Thyroid gland (tissue), 4 donors: ENCODE measurements around the gene HESX1. TPM values are rescaled to one million over a fixed set of nuclear protein-coding genes. Genes with fewer than 3 reads are reported as not detected.

Experiments used
- DNase-seq, 2 donors: peaks; one replicate each; pipeline ENCODE4 v3.0.0-alpha.2; 2019
- H3K27ac ChIP-seq, 3 donors: fragments of 200-600 bp; sonication (generic); 1 replicate in 2 of 3; 2 replicates in 1 of 3; pipeline ENCODE4 v1.5.1; 2016 to 2019; ENCODE audit warnings: mild to moderate bottlenecking in 1 of 3, moderate library complexity in 1 of 3
- H3K27me3 ChIP-seq: fragments of 200-600 bp; sonication (generic); one replicate; pipeline ENCODE4 v1.5.1; 2019
- H3K36me3 ChIP-seq, 2 donors: fragments of 200-600 bp; sonication (generic); one replicate each; pipeline ENCODE4 v1.5.1; 2016 to 2019
- H3K4me1 ChIP-seq, 2 donors: fragments of 200-600 bp; sonication (generic); one replicate each; pipeline ENCODE4 v1.5.1; 2017 to 2019
- H3K4me3 ChIP-seq, 3 donors: fragments of 200-600 bp; sonication (generic); replicated peaks in 1 of 3; 1 replicate in 2 of 3; 2 replicates in 1 of 3; pipeline ENCODE4 v1.5.1; 2016; ENCODE audit warnings: mild to moderate bottlenecking in 1 of 3
- H3K9me3 ChIP-seq: fragments of 200-600 bp; sonication (generic); one replicate; pipeline ENCODE4 v1.5.1; 2017
- POLR2A ChIP-seq, 2 donors: fragments of 450-650 bp; IDR thresholded peaks; one replicate each; pipeline ENCODE4 v1.6.1; 2017; ENCODE audit warnings: antibody characterized with exemption in 2 of 2, mild to moderate bottlenecking in 2 of 2, moderate library complexity in 1 of 2
- WGBS, 2 donors: methylation state at CpG; one replicate each; pipeline ENCODE4 v1.1.5; 2017; 5-methylcytosine and 5-hydroxymethylcytosine counted together
- intact Hi-C: fragments of 100-400 bp; cut with DNase I; formaldehyde crosslinking; loops from one replicate; pipeline ENCODE4 v1.15.1; 2023
- total RNA-seq, 4 donors: library from RNA; depleted of rRNA; stranded (reverse); fragments of >200 nt; gene quantifications; one replicate each; pipeline ENCODE4 v1.2.3, GENCODE V29; 2016
- TF ChIP-seq, protein P1 (sequence below), 6 experiments: fragments of 200-600 bp in 3 of 6; fragments of 450-650 bp in 3 of 6; sonication (generic) in 3 of 6; IDR thresholded peaks; one replicate each; pipeline ENCODE4 v1.5.1; 2016 to 2019; ENCODE audit warnings: antibody characterized with exemption in 6 of 6, mild to moderate bottlenecking in 2 of 6, inconsistent platforms in 1 of 6, moderate library complexity in 1 of 6

The HESX1 gene
- total RNA-seq, 4 donors from 2014 or later = 0.56 to 1.6 TPM; not detected in 2

DNA sequence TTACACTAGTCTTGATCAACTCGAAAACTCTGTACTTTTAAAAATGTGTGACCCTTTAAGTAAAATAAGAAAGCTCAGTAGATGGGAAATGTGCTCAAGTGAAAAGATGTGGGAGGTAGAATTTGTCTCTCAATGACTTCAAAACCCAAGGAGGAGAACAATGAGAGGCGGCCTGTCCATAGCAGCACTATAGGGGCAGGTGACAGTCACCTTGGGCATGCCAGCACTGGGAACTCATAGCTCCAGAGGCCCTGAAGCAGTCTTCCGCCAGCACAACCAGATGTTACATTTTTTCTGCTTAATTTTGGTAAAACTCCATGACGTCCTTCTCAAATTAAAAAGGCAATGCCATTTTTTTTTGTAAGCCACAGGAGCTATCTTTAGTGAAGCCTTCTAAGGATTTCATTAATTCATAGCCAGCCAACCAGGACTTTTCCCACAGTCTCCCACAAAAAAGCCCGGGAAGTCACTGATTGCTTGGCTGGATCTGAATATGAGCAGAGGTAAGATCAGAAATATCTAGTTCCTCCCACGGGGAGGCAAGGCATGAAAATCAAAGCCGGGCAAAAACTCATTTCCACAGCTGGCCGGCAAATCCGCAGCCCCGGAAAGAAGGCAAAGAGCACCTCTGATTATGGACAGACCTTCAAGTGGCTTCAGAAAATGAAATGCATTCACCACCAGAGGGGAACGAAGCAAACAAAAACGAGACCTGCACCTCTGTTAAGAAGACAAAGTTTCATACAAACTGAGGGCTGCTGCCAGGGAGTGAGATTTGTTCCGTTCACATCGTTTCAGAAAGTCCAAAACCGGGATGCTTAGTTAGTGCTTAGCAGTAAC lies 45.1 kb downstream of the HESX1 start:
- Histone ChIP-seq H3K9me3 (no peaks in the 10 kb centered on the region), H3K4me1 (peaks cover 7 to 13% of the 10 kb centered on the region in 2 donors), H3K36me3 (no peaks in the 10 kb centered on the region), H3K4me3 (no peak overlapping the region), H3K27ac (no peak overlapping the region), H3K27me3 (no peaks in the 10 kb centered on the region)
- DNase-seq = no peak
- no peak for TF ChIP-seq POLR2A (IDR thresholded peaks at IDR 0.05)
- intact Hi-C loops = no loop called here
- WGBS, 2 donors = 55 to 62% methylated on average over 15 of the region's 15 CpGs

DNA sequence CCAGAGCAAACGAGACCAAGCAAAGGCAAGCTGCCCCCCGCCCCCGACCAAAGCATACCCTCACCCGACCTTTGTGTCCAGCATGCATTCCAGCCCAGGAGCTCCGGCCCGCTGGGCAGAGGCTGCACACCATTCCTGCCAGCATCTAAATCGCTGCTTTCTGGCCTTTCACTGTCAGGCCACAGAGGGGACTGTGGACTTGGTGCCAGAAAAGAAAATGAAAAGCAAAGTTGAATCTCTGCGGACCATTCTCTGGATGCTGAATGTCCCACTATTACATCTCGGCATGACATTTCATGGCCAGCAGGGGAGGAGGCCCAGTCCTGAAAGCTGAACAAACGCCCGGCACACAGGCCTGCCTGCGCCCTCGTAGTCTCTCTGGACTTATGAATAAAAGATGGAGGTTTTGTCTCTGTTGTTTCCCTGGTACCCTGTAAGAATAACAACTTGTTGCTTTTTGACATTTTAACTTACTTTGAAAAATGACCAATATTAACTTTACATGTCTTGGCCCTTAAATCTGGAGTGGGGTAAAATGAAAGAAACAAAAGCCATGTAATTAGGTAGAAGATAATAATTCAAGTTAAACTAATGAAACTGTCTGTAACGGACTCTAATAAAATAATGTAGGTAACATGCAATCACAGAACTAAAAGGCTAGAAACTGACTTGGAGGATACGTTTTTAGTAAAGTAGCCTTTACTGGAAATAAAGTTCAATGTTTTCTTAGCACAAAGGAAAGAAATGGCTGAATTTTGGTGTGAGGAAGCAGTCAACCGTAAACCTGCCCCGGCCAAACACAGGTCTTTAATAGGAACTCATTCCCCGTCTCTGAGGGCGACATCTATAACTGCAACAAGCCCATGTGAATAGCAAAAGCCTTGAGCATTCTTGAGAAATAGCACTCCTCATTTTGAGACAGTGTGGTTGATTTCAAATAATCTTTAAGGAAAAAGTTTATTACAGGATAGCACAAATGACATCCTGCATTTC lies 47.3 kb downstream of the HESX1 start:
- DNase-seq = peak in 1 of 2 donors; percentile 15
- Histone ChIP-seq H3K4me1 (peaks cover 7 to 13% of the 10 kb centered on the region in 2 donors), H3K27me3 (no peaks in the 10 kb centered on the region), H3K27ac (no peak overlapping the region), H3K9me3 (no peaks in the 10 kb centered on the region), H3K36me3 (no peaks in the 10 kb centered on the region), H3K4me3 (no peak overlapping the region)
- intact Hi-C loops = no loop called here
- no peak for TF ChIP-seq POLR2A (IDR thresholded peaks at IDR 0.05)
- TF ChIP-seq, protein P1, sequence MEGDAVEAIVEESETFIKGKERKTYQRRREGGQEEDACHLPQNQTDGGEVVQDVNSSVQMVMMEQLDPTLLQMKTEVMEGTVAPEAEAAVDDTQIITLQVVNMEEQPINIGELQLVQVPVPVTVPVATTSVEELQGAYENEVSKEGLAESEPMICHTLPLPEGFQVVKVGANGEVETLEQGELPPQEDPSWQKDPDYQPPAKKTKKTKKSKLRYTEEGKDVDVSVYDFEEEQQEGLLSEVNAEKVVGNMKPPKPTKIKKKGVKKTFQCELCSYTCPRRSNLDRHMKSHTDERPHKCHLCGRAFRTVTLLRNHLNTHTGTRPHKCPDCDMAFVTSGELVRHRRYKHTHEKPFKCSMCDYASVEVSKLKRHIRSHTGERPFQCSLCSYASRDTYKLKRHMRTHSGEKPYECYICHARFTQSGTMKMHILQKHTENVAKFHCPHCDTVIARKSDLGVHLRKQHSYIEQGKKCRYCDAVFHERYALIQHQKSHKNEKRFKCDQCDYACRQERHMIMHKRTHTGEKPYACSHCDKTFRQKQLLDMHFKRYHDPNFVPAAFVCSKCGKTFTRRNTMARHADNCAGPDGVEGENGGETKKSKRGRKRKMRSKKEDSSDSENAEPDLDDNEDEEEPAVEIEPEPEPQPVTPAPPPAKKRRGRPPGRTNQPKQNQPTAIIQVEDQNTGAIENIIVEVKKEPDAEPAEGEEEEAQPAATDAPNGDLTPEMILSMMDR (IDR thresholded peaks at IDR 0.05) = peak in 1 of 6 experiments; percentile 3
- 50 to 57% methylated on average over 17 to 19 of the region's 19 CpGs for WGBS, 2 donors

DNA sequence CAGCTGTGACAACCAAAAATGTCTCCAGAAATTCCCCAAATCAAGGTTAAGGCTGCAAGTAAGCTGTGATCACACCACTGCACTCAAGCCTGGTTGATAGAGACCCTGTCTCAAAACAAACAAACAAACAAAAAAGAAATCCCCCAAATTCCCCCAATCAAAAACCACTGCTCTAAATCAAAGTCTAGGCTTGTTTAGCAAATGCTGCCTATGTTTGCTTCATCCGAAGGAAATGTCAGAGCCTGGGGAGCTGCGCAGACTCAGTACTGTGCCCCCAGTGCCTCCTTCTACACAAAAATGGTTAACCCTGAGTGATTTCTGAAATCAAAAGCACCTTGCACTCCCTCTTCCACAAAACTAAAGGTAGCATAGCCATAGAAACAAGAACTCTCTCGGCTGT lies 48.0 kb downstream of the HESX1 start:
- peaks cover 7 to 13% of the 10 kb centered on the region in 2 donors for H3K4me1 ChIP-seq
- WGBS, 2 donors = 51 to 58% methylated on average over 3 of the region's 3 CpGs
- H3K27me3 ChIP-seq = no peaks in the 10 kb centered on the region
- H3K27ac ChIP-seq = no peak overlapping the region
- H3K4me3 ChIP-seq = no peak overlapping the region
- no peaks in the 10 kb centered on the region for H3K36me3 ChIP-seq
- DNase-seq = no peak
- intact Hi-C loops = no loop called here
- no peaks in the 10 kb centered on the region for H3K9me3 ChIP-seq
- TF ChIP-seq, protein P1 (IDR thresholded peaks at IDR 0.05) = no peak
- no peak for TF ChIP-seq POLR2A (IDR thresholded peaks at IDR 0.05)

DNA sequence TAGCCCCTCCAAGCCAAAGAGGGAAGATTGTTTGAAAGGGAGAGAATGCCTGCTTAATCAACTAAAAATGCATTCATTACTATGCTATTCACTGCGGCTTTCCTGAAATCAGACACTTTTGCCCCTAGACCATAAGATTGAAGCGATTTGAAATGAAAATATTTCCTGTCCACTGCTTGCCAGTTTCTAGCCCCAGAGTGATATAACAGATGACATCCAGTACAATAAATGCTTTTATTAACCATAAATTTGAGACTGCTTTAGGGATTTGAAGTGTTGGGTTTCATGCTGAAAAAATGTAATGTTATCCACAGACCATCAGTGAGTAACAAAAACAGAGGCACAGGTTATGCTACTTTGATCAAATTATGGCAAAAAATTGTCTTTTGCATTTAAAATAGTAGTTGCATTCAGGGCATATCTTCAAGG lies 48.7 kb downstream of the HESX1 start:
- no peaks in the 10 kb centered on the region for H3K27me3 ChIP-seq
- no peak for TF ChIP-seq POLR2A (IDR thresholded peaks at IDR 0.05)
- TF ChIP-seq, protein P1 (IDR thresholded peaks at IDR 0.05) = no peak
- no peaks in the 10 kb centered on the region for H3K9me3 ChIP-seq
- 78 to 84% methylated on average over 2 of the region's 2 CpGs for WGBS, 2 donors
- no peaks in the 10 kb centered on the region for H3K36me3 ChIP-seq
- H3K4me3 ChIP-seq = no peak overlapping the region
- no peak overlapping the region for H3K27ac ChIP-seq
- H3K4me1 ChIP-seq = peaks cover 7 to 13% of the 10 kb centered on the region in 2 donors
- no peak for DNase-seq
- intact Hi-C loops = no loop called here

DNA sequence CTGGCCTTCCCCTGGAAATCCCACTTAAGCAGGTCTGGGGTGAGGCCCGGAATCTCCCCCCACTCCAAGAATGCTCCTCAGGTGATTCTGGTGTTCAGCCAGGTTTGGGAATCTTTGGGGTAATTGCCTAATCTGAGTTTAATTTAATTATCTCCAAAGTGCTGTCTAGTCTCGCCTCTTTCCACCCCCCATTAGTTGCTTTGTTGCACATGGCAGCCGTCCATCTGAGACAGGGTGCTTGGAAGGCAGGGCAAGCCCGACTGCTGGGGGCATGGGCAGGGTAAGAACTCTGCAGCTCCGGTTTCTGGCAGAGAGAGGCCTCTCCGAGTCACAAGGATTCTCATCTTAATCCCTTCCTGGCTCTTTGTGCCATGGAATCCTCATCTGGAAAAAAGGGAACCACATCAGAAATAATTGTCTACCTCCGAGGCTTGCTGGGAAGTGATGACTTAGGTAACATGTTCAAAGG lies 49.6 kb downstream of the HESX1 start:
- H3K27me3 ChIP-seq = no peaks in the 10 kb centered on the region
- no peak overlapping the region for H3K4me3 ChIP-seq
- H3K9me3 ChIP-seq = no peaks in the 10 kb centered on the region
- H3K36me3 ChIP-seq = no peaks in the 10 kb centered on the region
- peaks cover 7 to 13% of the 10 kb centered on the region in 2 donors for H3K4me1 ChIP-seq
- H3K27ac ChIP-seq = no peak overlapping the region
- DNase-seq = peak in 1 of 2 donors; percentile 13
- 65 to 74% methylated on average over 7 of the region's 7 CpGs for WGBS, 2 donors
- intact Hi-C loops = no loop called here
- TF ChIP-seq POLR2A (IDR thresholded peaks at IDR 0.05) = no peak
- TF ChIP-seq, protein P1 (IDR thresholded peaks at IDR 0.05) = no peak
